Measurements from ENCODE around the gene STAT5B. TPM values are rescaled to one million over a fixed set of nuclear protein-coding genes. Genes with fewer than 3 reads are reported as not detected.

Gene STAT5B
- total RNA-seq, 1 experiment from 2014 or later = 36.4 TPM

DNA sequence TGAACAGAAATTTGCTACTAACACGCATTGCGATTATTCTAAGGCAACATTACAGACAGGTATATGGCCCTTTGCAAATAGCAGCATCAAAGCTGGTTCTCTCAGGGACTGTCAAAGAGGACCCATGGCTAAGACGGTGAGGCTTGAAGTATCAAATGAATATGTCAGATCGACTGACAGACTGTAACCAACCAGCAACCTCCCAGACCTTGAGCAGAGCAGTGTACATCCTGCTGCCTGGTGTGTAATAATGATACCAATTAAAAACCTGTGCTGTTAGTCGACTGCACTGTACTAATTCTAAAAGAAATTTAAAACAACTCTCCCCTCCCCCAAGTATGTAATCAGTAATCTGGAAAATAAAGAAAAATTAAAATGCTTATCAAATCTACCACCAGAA is 46.0 kb downstream of the STAT5B start (continued):
- TF ChIP-seq, protein P1, sequence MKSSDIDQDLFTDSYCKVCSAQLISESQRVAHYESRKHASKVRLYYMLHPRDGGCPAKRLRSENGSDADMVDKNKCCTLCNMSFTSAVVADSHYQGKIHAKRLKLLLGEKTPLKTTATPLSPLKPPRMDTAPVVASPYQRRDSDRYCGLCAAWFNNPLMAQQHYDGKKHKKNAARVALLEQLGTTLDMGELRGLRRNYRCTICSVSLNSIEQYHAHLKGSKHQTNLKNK (CRISPR knock-in tag; IDR thresholded peaks at IDR 0.05) = no peak
- no peak for TF ChIP-seq GRHL2 (CRISPR knock-in tag; IDR thresholded peaks at IDR 0.05; ENCODE audit: insufficient replicate concordance, severe bottlenecking)
- TF ChIP-seq ARID4B (CRISPR knock-in tag; IDR thresholded peaks at IDR 0.05; ENCODE audit: borderline replicate concordance) = no peak

DNA sequence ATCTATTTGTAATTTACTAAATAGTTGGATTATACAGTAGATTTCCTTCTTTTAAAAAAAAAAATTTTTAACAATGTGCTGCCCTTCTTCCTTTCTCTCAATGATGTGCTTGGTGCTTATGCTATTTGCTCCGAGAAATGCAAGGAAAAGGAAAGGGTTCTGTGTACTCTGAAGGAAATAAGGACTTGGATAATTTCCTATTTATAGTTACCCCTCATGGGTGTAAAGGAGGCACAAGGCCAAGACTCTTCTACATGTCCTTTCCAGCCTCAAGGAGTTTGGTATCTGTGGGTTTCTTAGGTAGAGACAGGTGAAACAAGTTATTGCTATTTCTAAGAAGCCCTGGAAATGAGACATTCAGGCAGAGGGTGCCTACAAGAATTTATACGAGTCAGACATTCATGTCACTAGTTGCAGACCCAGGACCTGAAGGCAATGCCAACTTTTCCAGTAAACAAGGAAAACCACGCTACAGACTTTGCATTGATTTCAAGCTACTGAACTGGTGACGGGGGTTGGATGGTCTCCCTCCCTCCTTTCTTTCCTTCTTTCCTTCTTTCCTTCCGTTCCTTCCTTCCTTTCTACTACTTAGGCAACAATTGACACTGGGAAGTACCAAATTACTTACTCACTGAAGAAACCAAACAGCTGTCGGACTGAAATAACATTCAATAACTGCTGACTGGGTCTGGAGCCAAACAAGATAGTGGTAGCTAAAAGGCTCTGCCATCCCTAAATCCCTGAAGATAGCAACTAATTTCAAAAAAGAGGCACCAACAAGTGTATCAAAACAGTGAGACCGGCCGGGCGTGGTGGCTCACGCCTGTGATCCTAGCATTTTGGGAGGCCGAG is 48.1 kb downstream of the STAT5B start:
- H3K27me3 Mint-ChIP-seq (ENCODE audit: low read depth) = no peaks in the 10 kb centered on the region
- H3K9me3 Mint-ChIP-seq = no peaks in the 10 kb centered on the region
- ATAC-seq (no peak), DNase-seq (ENCODE audit: low spot score) (no peak)
- H3K4me1 Mint-ChIP-seq = no peaks in the 10 kb centered on the region
- no peak overlapping the region for H3K4me3 Mint-ChIP-seq
- no peak for TF ChIP-seq SP1 (CRISPR knock-in tag; conservative IDR thresholded peaks at IDR 0.05)
- no peak for TF ChIP-seq ELF4 (CRISPR knock-in tag; IDR thresholded peaks at IDR 0.05; ENCODE audit: low read depth)
- no peak for TF ChIP-seq SMAD4 (CRISPR knock-in tag; IDR thresholded peaks at IDR 0.05)
- TF ChIP-seq, protein P2, sequence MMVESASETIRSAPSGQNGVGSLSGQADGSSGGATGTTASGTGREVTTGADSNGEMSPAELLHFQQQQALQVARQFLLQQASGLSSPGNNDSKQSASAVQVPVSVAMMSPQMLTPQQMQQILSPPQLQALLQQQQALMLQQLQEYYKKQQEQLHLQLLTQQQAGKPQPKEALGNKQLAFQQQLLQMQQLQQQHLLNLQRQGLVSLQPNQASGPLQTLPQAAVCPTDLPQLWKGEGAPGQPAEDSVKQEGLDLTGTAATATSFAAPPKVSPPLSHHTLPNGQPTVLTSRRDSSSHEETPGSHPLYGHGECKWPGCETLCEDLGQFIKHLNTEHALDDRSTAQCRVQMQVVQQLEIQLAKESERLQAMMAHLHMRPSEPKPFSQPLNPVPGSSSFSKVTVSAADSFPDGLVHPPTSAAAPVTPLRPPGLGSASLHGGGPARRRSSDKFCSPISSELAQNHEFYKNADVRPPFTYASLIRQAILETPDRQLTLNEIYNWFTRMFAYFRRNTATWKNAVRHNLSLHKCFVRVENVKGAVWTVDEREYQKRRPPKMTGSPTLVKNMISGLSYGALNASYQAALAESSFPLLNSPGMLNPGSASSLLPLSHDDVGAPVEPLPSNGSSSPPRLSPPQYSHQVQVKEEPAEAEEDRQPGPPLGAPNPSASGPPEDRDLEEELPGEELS (CRISPR knock-in tag; IDR thresholded peaks at IDR 0.05) = no peak
- TF ChIP-seq, protein P3, sequence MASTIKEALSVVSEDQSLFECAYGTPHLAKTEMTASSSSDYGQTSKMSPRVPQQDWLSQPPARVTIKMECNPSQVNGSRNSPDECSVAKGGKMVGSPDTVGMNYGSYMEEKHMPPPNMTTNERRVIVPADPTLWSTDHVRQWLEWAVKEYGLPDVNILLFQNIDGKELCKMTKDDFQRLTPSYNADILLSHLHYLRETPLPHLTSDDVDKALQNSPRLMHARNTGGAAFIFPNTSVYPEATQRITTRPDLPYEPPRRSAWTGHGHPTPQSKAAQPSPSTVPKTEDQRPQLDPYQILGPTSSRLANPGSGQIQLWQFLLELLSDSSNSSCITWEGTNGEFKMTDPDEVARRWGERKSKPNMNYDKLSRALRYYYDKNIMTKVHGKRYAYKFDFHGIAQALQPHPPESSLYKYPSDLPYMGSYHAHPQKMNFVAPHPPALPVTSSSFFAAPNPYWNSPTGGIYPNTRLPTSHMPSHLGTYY (CRISPR knock-in tag; IDR thresholded peaks at IDR 0.05) = no peak
- no peak for TF ChIP-seq ZNF423 (CRISPR knock-in tag; IDR thresholded peaks at IDR 0.05)
- no peak for TF ChIP-seq ZNF121 (CRISPR knock-in tag; IDR thresholded peaks at IDR 0.05)
- TF ChIP-seq CREB1 (CRISPR knock-in tag; IDR thresholded peaks at IDR 0.05) = no peak
- no peak for TF ChIP-seq MAX (CRISPR knock-in tag; IDR thresholded peaks at IDR 0.05)
- TF ChIP-seq E2F4 (CRISPR knock-in tag; IDR thresholded peaks at IDR 0.05; ENCODE audit: borderline replicate concordance, low read depth) = no peak
- TF ChIP-seq, protein P4, sequence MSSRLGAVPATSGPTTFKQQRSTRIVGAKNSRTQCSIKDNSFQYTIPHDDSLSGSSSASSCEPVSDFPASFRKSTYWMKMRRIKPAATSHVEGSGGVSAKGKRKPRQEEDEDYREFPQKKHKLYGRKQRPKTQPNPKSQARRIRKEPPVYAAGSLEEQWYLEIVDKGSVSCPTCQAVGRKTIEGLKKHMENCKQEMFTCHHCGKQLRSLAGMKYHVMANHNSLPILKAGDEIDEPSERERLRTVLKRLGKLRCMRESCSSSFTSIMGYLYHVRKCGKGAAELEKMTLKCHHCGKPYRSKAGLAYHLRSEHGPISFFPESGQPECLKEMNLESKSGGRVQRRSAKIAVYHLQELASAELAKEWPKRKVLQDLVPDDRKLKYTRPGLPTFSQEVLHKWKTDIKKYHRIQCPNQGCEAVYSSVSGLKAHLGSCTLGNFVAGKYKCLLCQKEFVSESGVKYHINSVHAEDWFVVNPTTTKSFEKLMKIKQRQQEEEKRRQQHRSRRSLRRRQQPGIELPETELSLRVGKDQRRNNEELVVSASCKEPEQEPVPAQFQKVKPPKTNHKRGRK (CRISPR knock-in tag; IDR thresholded peaks at IDR 0.05; ENCODE audit: borderline replicate concordance) = no peak
- TF ChIP-seq NFE2L1 (CRISPR knock-in tag; IDR thresholded peaks at IDR 0.05) = no peak
- TF ChIP-seq ZBTB43 (CRISPR knock-in tag; IDR thresholded peaks at IDR 0.05) = no peak
- no peak for TF ChIP-seq ZBTB21 (CRISPR knock-in tag; IDR thresholded peaks at IDR 0.05; ENCODE audit: borderline replicate concordance)
- TF ChIP-seq ETV6 (CRISPR knock-in tag; IDR thresholded peaks at IDR 0.05) = no peak
- no peak for TF ChIP-seq NR2C2 (CRISPR knock-in tag; IDR thresholded peaks at IDR 0.05)
- no peak for TF ChIP-seq NFATC4 (CRISPR knock-in tag; IDR thresholded peaks at IDR 0.05)
- CTCF ChIA-PET = no interaction called here
- H3K36me3 Mint-ChIP-seq = peaks cover 12% of the 10 kb centered on the region; the same call in 1 of the 2 replicates
- POLR2A ChIA-PET = no interaction called here
- H3K27ac Mint-ChIP-seq = peak overlapping the region; percentile 28; the same call in 1 of the 2 replicates
